ENCODE data around the gene KDM4B. TPM values are rescaled to one million over a fixed set of nuclear protein-coding genes. Genes with fewer than 3 reads are reported as not detected.

The KDM4B gene
- total and polyA plus RNA-seq, 7 donors = 7.2 to 46.5 (median 21.4) TPM

GRCh38 chr19:5098646-5099045 lies 129.7 kb downstream of the KDM4B start:
- H3K4me1 ChIP-seq = peaks cover 0 to 16% (median 15%) of the 10 kb centered on the region in 4 donors
- no peak for TF ChIP-seq EP300 (IDR thresholded peaks at IDR 0.05)
- no peak for TF ChIP-seq POLR2A (IDR thresholded peaks at IDR 0.05)
- no peak for TF ChIP-seq POLR2AphosphoS5 (IDR thresholded peaks at IDR 0.05)
- no peak for TF ChIP-seq CTCF (IDR thresholded peaks at IDR 0.05)
- H3K27ac ChIP-seq = no peak overlapping the region
- intact Hi-C loops (cut with DNase I) = no loop called here
- 93 to 98% methylated on average over 3 of the region's 3 CpGs for WGBS, 2 donors
- DNase-seq = no peak
- no peak overlapping the region for H3K4me3 ChIP-seq
- peaks cover 0 to 20% (median 9%) of the 10 kb centered on the region in 4 donors for H3K36me3 ChIP-seq
- H3K27me3 ChIP-seq = no peaks in the 10 kb centered on the region
- H3K9me3 ChIP-seq = peaks cover 7 to 14% (median 9%) of the 10 kb centered on the region in 4 donors

- Histone ChIP-seq H3K9me3 (peaks cover 7 to 14% (median 9%) of the 10 kb centered on the region in 4 donors), H3K4me3 (no peak overlapping the region), H3K36me3 (peaks cover 0 to 20% (median 9%) of the 10 kb centered on the region in 4 donors), H3K27me3 (no peaks in the 10 kb centered on the region), H3K27ac (no peak overlapping the region), H3K4me1 (peaks cover 0 to 27% (median 25%) of the 10 kb centered on the region in 4 donors)
- TF ChIP-seq CTCF (IDR thresholded peaks at IDR 0.05) (no peak), EP300 (IDR thresholded peaks at IDR 0.05) (no peak), POLR2A (IDR thresholded peaks at IDR 0.05) (no peak), POLR2AphosphoS5 (IDR thresholded peaks at IDR 0.05) (no peak)
- WGBS, 2 donors = 99% methylated on average over 5 of the region's 5 CpGs
- intact Hi-C loops (cut with DNase I) = no loop called here
- no peak for DNase-seq
Measured at GRCh38 chr19:5099701-5100221, 130.8 kb downstream of the KDM4B start.

GRCh38 chr19:5101871-5102270 lies 133.0 kb downstream of the KDM4B start:
- intact Hi-C loops (cut with DNase I) = no loop called here
- peaks cover 0 to 38% (median 28%) of the 10 kb centered on the region in 4 donors for H3K4me1 ChIP-seq
- no peak for TF ChIP-seq POLR2A (IDR thresholded peaks at IDR 0.05)
- no peak for TF ChIP-seq EP300 (IDR thresholded peaks at IDR 0.05)
- no peak for TF ChIP-seq POLR2AphosphoS5 (IDR thresholded peaks at IDR 0.05)
- TF ChIP-seq CTCF (IDR thresholded peaks at IDR 0.05) = no peak
- peaks cover 0 to 32% (median 9%) of the 10 kb centered on the region in 4 donors for H3K36me3 ChIP-seq
- DNase-seq = no peak
- H3K27me3 ChIP-seq = no peaks in the 10 kb centered on the region
- H3K9me3 ChIP-seq = peaks cover 7 to 14% (median 9%) of the 10 kb centered on the region in 4 donors
- H3K4me3 ChIP-seq = no peak overlapping the region
- WGBS, 2 donors = 96 to 97% methylated on average over 18 of the region's 18 CpGs
- peak overlapping the region in 3 of 4 donors; percentile 62 to 78 (median 74) for H3K27ac ChIP-seq

GRCh38 chr19:5102520-5102919 lies 133.6 kb downstream of the KDM4B start:
- peak overlapping the region; percentile 44 to 78 (median 68) for H3K27ac ChIP-seq
- no peak for DNase-seq
- peaks cover 0 to 45% (median 31%) of the 10 kb centered on the region in 4 donors for H3K4me1 ChIP-seq
- no peaks in the 10 kb centered on the region for H3K27me3 ChIP-seq
- intact Hi-C loops (cut with DNase I) = no loop called here
- WGBS, 2 donors = 96 to 97% methylated on average over 21 of the region's 21 CpGs
- H3K36me3 ChIP-seq = peaks cover 0 to 31% (median 9%) of the 10 kb centered on the region in 4 donors
- H3K4me3 ChIP-seq = no peak overlapping the region
- TF ChIP-seq POLR2AphosphoS5 (IDR thresholded peaks at IDR 0.05) (no peak), EP300 (IDR thresholded peaks at IDR 0.05) (no peak), CTCF (IDR thresholded peaks at IDR 0.05) (no peak), POLR2A (IDR thresholded peaks at IDR 0.05) (no peak)
- H3K9me3 ChIP-seq = peaks cover 7 to 14% (median 9%) of the 10 kb centered on the region in 4 donors
